Keratinocyte (primary cell): ENCODE measurements around the gene P2RX2. TPM values are rescaled to one million over a fixed set of nuclear protein-coding genes. Genes with fewer than 3 reads are reported as not detected.

ENCODE experiments used
- DNase-seq: peaks from one replicate; pipeline ENCODE4 v3.0.0-alpha.2; 2011; ENCODE audit warnings: low read depth, missing footprints, low spot score
- FAIRE-seq: peaks from 2 replicates; lab custom pipeline; 2011; peaks lifted over from hg19 to GRCh38; lab: Jason Lieb, UNC
- H2AFZ ChIP-seq: 2 replicates; pipeline ENCODE4 v1.6.0; 2012; ENCODE audit warnings: low read length, control low read depth, inconsistent platforms; ENCODE audit not compliant: control insufficient read depth
- H3K27ac ChIP-seq: 2 replicates; pipeline ENCODE4 v1.5.1; 2011; ENCODE audit warnings: low read length; ENCODE audit not compliant: control insufficient read depth, insufficient read depth
- H3K27me3 ChIP-seq: 3 replicates; pipeline ENCODE4 v1.6.0; 2011; ENCODE audit warnings: low read length; ENCODE audit not compliant: control insufficient read depth, insufficient read depth; ENCODE audit errors: extremely low read depth
- H3K36me3 ChIP-seq, 2 experiments: 2 replicates in 1 of 2; 3 replicates in 1 of 2; pipeline ENCODE4 v1.5.1; 2011; ENCODE audit warnings: low read length in 2 of 2, mild to moderate bottlenecking in 1 of 2; ENCODE audit not compliant: control insufficient read depth in 2 of 2, insufficient read depth in 2 of 2; ENCODE audit errors: extremely low read depth in 1 of 2
- H3K4me1 ChIP-seq: 3 replicates; pipeline ENCODE4 v1.5.1; 2011; ENCODE audit warnings: low read length; ENCODE audit not compliant: control insufficient read depth, insufficient read depth; ENCODE audit errors: extremely low read depth
- H3K4me2 ChIP-seq: 3 replicates; pipeline ENCODE4 v1.6.0; 2011; ENCODE audit warnings: low read depth, low read length; ENCODE audit not compliant: control insufficient read depth, insufficient read depth; ENCODE audit errors: extremely low read depth
- H3K4me3 ChIP-seq, 3 experiments: fragments of 200-600 bp in 1 of 3; sonication (generic) in 1 of 3; 2 replicates in 2 of 3; 3 replicates in 1 of 3; pipeline ENCODE4 v1.5.1; 2011 to 2016; ENCODE audit warnings: low read length in 3 of 3, mild to moderate bottlenecking in 3 of 3, control low read depth in 2 of 3, inconsistent platforms in 1 of 3, low read depth in 1 of 3, mixed read lengths in 1 of 3, mixed run types in 1 of 3, moderate library complexity in 1 of 3; ENCODE audit not compliant: control insufficient read depth in 2 of 3, insufficient read depth in 2 of 3; ENCODE audit errors: extremely low read depth in 1 of 3
- H3K79me2 ChIP-seq: 2 replicates; pipeline ENCODE4 v1.6.0; 2012; ENCODE audit warnings: low read length; ENCODE audit not compliant: control insufficient read depth, insufficient read depth
- H3K9ac ChIP-seq: 3 replicates; pipeline ENCODE4 v1.6.0; 2011; ENCODE audit warnings: low read length; ENCODE audit not compliant: control insufficient read depth, insufficient read depth; ENCODE audit errors: extremely low read depth
- H3K9me1 ChIP-seq: 3 replicates; pipeline ENCODE4 v1.6.0; 2011; ENCODE audit warnings: low read length; ENCODE audit not compliant: control insufficient read depth, insufficient read depth; ENCODE audit errors: extremely low read depth
- H3K9me3 ChIP-seq: 2 replicates; pipeline ENCODE4 v1.5.1; 2012; ENCODE audit warnings: low read depth, low read length; ENCODE audit not compliant: control insufficient read depth
- H4K20me1 ChIP-seq: 3 replicates; pipeline ENCODE4 v1.6.0; 2011; ENCODE audit warnings: low read length; ENCODE audit not compliant: control insufficient read depth, insufficient read depth; ENCODE audit errors: extremely low read depth
- CTCF ChIP-seq, 3 experiments: IDR thresholded peaks in 1 of 3; conservative IDR thresholded peaks in 1 of 3; optimal IDR thresholded peaks in 1 of 3; 2 replicates in 2 of 3; 3 replicates in 1 of 3; pipeline versions ENCODE3 to v1.5.1; 2011; ENCODE audit warnings: low read length in 3 of 3, mild to moderate bottlenecking in 3 of 3, moderate library complexity in 2 of 3, control low read depth in 1 of 3, inconsistent platforms in 1 of 3; ENCODE audit not compliant: insufficient read depth in 2 of 3; ENCODE audit errors: extremely low read depth in 1 of 3
- EZH2 ChIP-seq: IDR thresholded peaks from one replicate; pipeline ENCODE4 v1.6.1; 2012; ENCODE audit warnings: inconsistent platforms, mild to moderate bottlenecking, low read length, moderate library complexity
- dilution Hi-C: fragments of 300-500 bp; cut with MboI; formaldehyde crosslinking; loops from one replicate; pipeline ENCODE4 v1.7.0; 2020; ENCODE audit warnings: low sequenced_read_pairs; ENCODE audit not compliant: extremely low pct_ligation_motif_present
- polyA plus RNA-seq, 5 experiments: library from polyadenylated mRNA; depleted of rRNA in 3 of 5; stranded (reverse) in 3 of 5; stranded (forward) in 1 of 5; unstranded in 1 of 5; fragments of >200 nt; gene quantifications; 1 replicate in 1 of 5; 2 replicates in 3 of 5; 3 replicates in 1 of 5; pipeline versions ENCODE4 v1.2.1 to v1.2.3, GENCODE V29; 2011 to 2012; ENCODE audit warnings: missing spikeins in 2 of 5, low read depth in 1 of 5, low replicate concordance in 1 of 5

Gene P2RX2
- polyA plus RNA-seq, 1 donor (not counting 4 experiments of a cell fraction or from before 2014, with no cell fraction given) = not detected

GRCh38 chr12:132582582-132583410, 35.8 kb upstream of the P2RX2 start:
- Histone ChIP-seq H4K20me1 (no peaks in the 10 kb centered on the region), H3K27me3 (no peaks in the 10 kb centered on the region), H3K4me2 (no peak overlapping the region), H3K79me2 (no peaks in the 10 kb centered on the region), H3K9me3 (no peaks in the 10 kb centered on the region), H3K4me1 (no peaks in the 10 kb centered on the region), H3K9me1 (no peaks in the 10 kb centered on the region), H3K9ac (no peak overlapping the region), H3K36me3 (peaks cover 2 to 9% of the 10 kb centered on the region in 2 experiments), H3K27ac (no peak overlapping the region), H3K4me3 (no peak overlapping the region), H2AFZ (no peak overlapping the region)
- FAIRE-seq (no peak), DNase-seq (no peak)
- TF ChIP-seq EZH2 = no peak
- TF ChIP-seq CTCF (optimal IDR thresholded peaks at IDR 0.05 in 1 of 3, IDR thresholded peaks at IDR 0.05 in 1 of 3, conservative IDR thresholded peaks at IDR 0.05 in 1 of 3; ENCODE audit: extremely low read depth in 1 of 3, insufficient read depth in 2 of 3, low read length in 3 of 3) = no peak
- dilution Hi-C loops = no loop called here

DNA sequence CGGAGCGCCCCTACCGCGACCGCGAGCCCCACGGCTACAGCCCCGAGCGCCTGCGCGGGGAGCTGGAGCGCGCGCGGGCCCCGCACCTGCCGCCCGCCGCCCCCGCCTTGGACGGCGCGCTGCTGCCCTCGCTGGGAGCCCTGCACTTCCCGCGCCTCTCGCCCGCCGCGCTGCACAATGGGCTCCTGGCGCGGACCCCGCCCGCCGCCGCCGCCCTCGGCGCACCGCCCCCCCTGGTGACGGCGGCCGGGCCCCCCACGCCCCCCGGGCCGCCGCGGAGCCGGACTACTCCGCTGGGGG, 35.2 kb upstream of the P2RX2 start:
- no peaks in the 10 kb centered on the region for H4K20me1 ChIP-seq
- FAIRE-seq = no peak
- no peaks in the 10 kb centered on the region for H3K9me1 ChIP-seq
- no peaks in the 10 kb centered on the region for H3K79me2 ChIP-seq
- no peak overlapping the region for H3K4me3 ChIP-seq
- H3K9ac ChIP-seq = no peak overlapping the region
- H3K27me3 ChIP-seq = peaks cover under 1% of the 10 kb centered on the region
- no peak for DNase-seq
- H3K36me3 ChIP-seq = peaks cover 0 to 7% of the 10 kb centered on the region in 2 experiments
- H3K4me2 ChIP-seq = no peak overlapping the region
- dilution Hi-C loops = no loop called here
- no peaks in the 10 kb centered on the region for H3K9me3 ChIP-seq
- H3K27ac ChIP-seq = no peak overlapping the region
- H2AFZ ChIP-seq = no peak overlapping the region
- no peak for TF ChIP-seq EZH2
- no peak for TF ChIP-seq CTCF (optimal IDR thresholded peaks at IDR 0.05 in 1 of 3, IDR thresholded peaks at IDR 0.05 in 1 of 3, conservative IDR thresholded peaks at IDR 0.05 in 1 of 3; ENCODE audit: extremely low read depth in 1 of 3, insufficient read depth in 2 of 3, low read length in 3 of 3)
- no peaks in the 10 kb centered on the region for H3K4me1 ChIP-seq
